OCI-LY3 (cell line): Measurements from ENCODE around the gene WWOX.

Experiments
- H2AFZ ChIP-seq: fragments of 200-600, 300-600 bp; shearing (Covaris generic); 2 replicates; pipeline ENCODE4 v1.6.0; 2014; ENCODE audit warnings: antibody characterized with exemption, low read depth, low read length
- H3K27ac ChIP-seq: fragments of 200-600, 300-600 bp; sonication (generic); 2 replicates; pipeline ENCODE4 v1.5.1; 2014; ENCODE audit warnings: mild to moderate bottlenecking, low read length, moderate library complexity, mixed read lengths
- H3K27me3 ChIP-seq: fragments of 200-600, 300-600 bp; sonication (generic); 2 replicates; pipeline ENCODE4 v1.6.1; 2014; ENCODE audit warnings: low read depth, low read length, mixed read lengths
- H3K36me3 ChIP-seq: fragments of 200-600, 300-600 bp; sonication (generic); replicated peaks from 2 replicates; pipeline ENCODE3; 2014; ENCODE audit warnings: low read depth, low read length, mixed read lengths
- H3K4me1 ChIP-seq: fragments of 300-600, 200-600 bp; sonication (generic); 2 replicates; pipeline ENCODE4 v1.6.1; 2014; ENCODE audit warnings: low read length, mixed read lengths
- H3K4me2 ChIP-seq: fragments of 200-600, 300-600 bp; sonication (generic); 2 replicates; pipeline ENCODE4 v1.6.1; 2014; ENCODE audit warnings: low read length, mixed read lengths
- H3K4me3 ChIP-seq: fragments of 300-600, 200-600 bp; sonication (generic); 2 replicates; pipeline ENCODE4 v1.5.1; 2014; ENCODE audit warnings: antibody characterized with exemption, mild to moderate bottlenecking, low read length, moderate library complexity
- H3K79me2 ChIP-seq: fragments of 300-600, 200-600 bp; shearing (Covaris generic); 2 replicates; pipeline ENCODE4 v1.6.1; 2014; ENCODE audit warnings: mild to moderate bottlenecking, low read length, mixed read lengths
- H3K9ac ChIP-seq: fragments of 300-600, 200-600 bp; shearing (Covaris generic); 2 replicates; pipeline ENCODE4 v1.6.0; 2014; ENCODE audit warnings: mild to moderate bottlenecking, low read length, moderate library complexity
- H3K9me3 ChIP-seq: fragments of 200-600, 300-600 bp; shearing (Covaris generic); 2 replicates; pipeline ENCODE4 v1.6.1; 2014; ENCODE audit warnings: low read length, mixed read lengths; ENCODE audit not compliant: insufficient read depth
- H4K20me1 ChIP-seq: fragments of 200-600, 300-600 bp; sonication (generic); 2 replicates; pipeline ENCODE4 v1.6.1; 2016; ENCODE audit warnings: low read length, mixed read lengths; ENCODE audit not compliant: insufficient read depth
- CTCF ChIP-seq: fragments of 200-600, 300-600 bp; sonication (generic); IDR thresholded peaks from 2 replicates; pipeline ENCODE4 v1.5.1; 2014; ENCODE audit warnings: antibody characterized with exemption, low read length, low read depth
- EZH2phosphoT487 ChIP-seq: fragments of 200-600 bp; shearing (Covaris generic); IDR thresholded peaks from 2 replicates; pipeline ENCODE4 v1.6.1; 2018; ENCODE audit warnings: antibody characterized with exemption, mixed run types, low read depth

Gene WWOX

GRCh38 chr16:79021991-79022630 lies 922.7 kb downstream of the WWOX start:
- Histone ChIP-seq H2AFZ (no peak overlapping the region), H3K79me2 (no peaks in the 10 kb centered on the region), H3K27me3 (peaks cover 18% of the 10 kb centered on the region), H4K20me1 (no peaks in the 10 kb centered on the region), H3K4me2 (no peak overlapping the region), H3K9me3 (no peaks in the 10 kb centered on the region), H3K36me3 (no peaks in the 10 kb centered on the region), H3K27ac (no peak overlapping the region), H3K4me3 (no peak overlapping the region), H3K4me1 (no peaks in the 10 kb centered on the region), H3K9ac (no peak overlapping the region)
- no peak for TF ChIP-seq CTCF

- Histone ChIP-seq H3K9me3 (no peaks in the 10 kb centered on the region), H3K27me3 (peaks cover 7% of the 10 kb centered on the region; the same call in 1 of the 2 replicates), H3K79me2 (no peaks in the 10 kb centered on the region), H3K36me3 (no peaks in the 10 kb centered on the region), H4K20me1 (no peaks in the 10 kb centered on the region), H2AFZ (no peak overlapping the region), H3K4me1 (no peaks in the 10 kb centered on the region), H3K4me2 (no peak overlapping the region), H3K27ac (no peak overlapping the region), H3K9ac (no peak overlapping the region), H3K4me3 (no peak overlapping the region)
- TF ChIP-seq CTCF (no peak), EZH2phosphoT487 (no peak)
Measured at GRCh38 chr16:79026117-79026516, 926.7 kb downstream of the WWOX start.

- Histone ChIP-seq H3K4me1 (no peaks in the 10 kb centered on the region), H3K9me3 (no peaks in the 10 kb centered on the region), H3K27me3 (no peaks in the 10 kb centered on the region), H3K27ac (no peak overlapping the region), H3K4me2 (no peak overlapping the region), H2AFZ (no peak overlapping the region), H3K9ac (no peak overlapping the region), H4K20me1 (no peaks in the 10 kb centered on the region), H3K4me3 (no peak overlapping the region), H3K36me3 (no peaks in the 10 kb centered on the region), H3K79me2 (no peaks in the 10 kb centered on the region)
- TF ChIP-seq EZH2phosphoT487 (no peak), CTCF (no peak)
Measured at GRCh38 chr16:79036541-79036940, 937.1 kb downstream of the WWOX start.

GRCh38 chr16:79037521-79038373 lies 938.3 kb downstream of the WWOX start:
- H3K9ac ChIP-seq: no peak overlapping the region
- H3K9me3 ChIP-seq: no peaks in the 10 kb centered on the region
- no peak for TF ChIP-seq EZH2phosphoT487
- TF ChIP-seq CTCF: no peak
- H3K36me3 ChIP-seq: no peaks in the 10 kb centered on the region
- H3K27me3 ChIP-seq: 0 out of 2 replicates have a peak, but pooled peaks cover 3% of the 10 kb centered on the region
- no peaks in the 10 kb centered on the region for H3K4me1 ChIP-seq
- no peaks in the 10 kb centered on the region for H4K20me1 ChIP-seq
- H3K79me2 ChIP-seq: no peaks in the 10 kb centered on the region
- H3K27ac ChIP-seq: no peak overlapping the region
- no peak overlapping the region for H3K4me2 ChIP-seq
- no peak overlapping the region for H2AFZ ChIP-seq
- no peak overlapping the region for H3K4me3 ChIP-seq
